GM12801 (cell line): ENCODE data around the gene IZUMO4.

ENCODE experiments used
- TF ChIP-seq, protein P1 (sequence below): IDR thresholded peaks from one replicate; pipeline ENCODE4 v1.5.1; 2011; ENCODE audit warnings: control low read depth; ENCODE audit not compliant: insufficient read length; ENCODE audit errors: extremely low read depth

The IZUMO4 gene

DNA sequence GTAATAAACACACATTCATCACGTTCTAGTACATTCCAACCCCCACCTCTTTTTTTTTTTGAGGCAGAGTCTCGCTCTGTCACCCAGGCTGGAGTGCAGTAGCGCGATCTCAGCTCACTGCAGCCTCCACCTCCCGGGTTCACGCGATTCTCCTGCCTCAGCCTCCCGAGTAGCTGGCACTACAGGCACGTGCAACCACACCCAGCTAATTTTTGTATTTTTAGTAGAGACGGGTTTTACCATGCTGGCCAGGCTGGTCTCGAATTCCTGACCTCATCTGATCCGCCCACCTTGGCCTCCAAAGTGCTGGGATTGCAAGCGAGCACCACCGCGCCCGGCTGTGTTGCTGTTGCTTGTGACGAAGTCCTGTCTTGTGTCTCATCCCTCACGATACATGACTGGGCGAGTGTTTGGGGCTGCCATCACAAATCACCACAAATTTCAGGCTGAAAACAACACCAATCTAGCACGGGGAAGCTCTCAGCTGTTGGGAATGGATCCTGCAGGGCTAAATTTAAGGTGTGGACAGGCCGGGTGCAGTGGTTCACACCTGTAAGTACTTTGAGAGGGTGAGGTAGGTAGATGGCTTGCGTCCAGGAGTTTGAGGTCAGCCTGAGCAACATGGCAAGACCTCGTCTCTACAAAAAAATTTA lies 16.3 kb upstream of the IZUMO4 start:
- TF ChIP-seq, protein P1, sequence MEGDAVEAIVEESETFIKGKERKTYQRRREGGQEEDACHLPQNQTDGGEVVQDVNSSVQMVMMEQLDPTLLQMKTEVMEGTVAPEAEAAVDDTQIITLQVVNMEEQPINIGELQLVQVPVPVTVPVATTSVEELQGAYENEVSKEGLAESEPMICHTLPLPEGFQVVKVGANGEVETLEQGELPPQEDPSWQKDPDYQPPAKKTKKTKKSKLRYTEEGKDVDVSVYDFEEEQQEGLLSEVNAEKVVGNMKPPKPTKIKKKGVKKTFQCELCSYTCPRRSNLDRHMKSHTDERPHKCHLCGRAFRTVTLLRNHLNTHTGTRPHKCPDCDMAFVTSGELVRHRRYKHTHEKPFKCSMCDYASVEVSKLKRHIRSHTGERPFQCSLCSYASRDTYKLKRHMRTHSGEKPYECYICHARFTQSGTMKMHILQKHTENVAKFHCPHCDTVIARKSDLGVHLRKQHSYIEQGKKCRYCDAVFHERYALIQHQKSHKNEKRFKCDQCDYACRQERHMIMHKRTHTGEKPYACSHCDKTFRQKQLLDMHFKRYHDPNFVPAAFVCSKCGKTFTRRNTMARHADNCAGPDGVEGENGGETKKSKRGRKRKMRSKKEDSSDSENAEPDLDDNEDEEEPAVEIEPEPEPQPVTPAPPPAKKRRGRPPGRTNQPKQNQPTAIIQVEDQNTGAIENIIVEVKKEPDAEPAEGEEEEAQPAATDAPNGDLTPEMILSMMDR = no peak

DNA sequence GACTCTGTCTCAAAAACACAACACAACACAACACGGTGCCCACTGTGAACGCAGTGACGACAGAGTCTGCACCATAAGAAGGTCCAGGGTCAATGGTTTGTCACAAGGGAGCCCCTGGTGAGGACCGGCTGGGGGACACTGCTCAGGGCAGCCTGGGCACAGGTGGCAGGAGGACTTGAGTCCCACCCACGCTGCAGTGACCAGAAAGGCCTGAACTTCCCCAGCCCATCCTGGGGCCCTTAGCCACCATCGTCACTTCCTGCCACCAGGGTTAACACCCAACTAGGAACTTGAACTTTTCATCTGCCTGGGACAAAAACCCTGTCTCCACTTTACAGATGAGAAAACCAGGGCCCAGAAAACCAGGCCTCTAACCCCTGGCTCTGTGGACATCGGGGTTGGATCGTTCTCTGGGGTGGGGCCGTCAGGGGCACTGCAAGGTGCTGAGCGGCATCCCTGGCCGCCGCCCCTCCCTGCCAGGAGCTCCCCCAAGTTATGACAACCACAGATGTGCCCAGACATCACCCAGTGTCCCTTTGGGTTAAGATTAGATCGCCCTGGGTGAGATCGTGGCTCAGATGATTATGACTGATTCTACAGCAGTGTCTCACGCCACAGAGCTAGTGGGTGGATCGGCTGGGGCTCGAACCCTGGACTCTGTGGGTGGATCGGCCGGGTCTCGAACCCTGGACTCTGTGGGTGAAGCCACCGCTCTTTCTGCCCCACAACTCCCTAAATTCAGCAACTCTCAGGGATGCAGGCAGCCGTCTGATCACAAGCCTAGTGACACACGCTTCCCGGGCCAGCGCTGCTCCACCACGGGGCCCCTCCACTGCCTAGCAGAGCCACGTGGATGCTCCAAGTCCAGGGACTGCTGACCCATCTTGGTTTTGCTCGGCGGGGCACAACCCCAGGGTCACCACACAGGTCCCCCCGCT lies 14.6 kb upstream of the IZUMO4 start:
- TF ChIP-seq, protein P1 = no peak

DNA sequence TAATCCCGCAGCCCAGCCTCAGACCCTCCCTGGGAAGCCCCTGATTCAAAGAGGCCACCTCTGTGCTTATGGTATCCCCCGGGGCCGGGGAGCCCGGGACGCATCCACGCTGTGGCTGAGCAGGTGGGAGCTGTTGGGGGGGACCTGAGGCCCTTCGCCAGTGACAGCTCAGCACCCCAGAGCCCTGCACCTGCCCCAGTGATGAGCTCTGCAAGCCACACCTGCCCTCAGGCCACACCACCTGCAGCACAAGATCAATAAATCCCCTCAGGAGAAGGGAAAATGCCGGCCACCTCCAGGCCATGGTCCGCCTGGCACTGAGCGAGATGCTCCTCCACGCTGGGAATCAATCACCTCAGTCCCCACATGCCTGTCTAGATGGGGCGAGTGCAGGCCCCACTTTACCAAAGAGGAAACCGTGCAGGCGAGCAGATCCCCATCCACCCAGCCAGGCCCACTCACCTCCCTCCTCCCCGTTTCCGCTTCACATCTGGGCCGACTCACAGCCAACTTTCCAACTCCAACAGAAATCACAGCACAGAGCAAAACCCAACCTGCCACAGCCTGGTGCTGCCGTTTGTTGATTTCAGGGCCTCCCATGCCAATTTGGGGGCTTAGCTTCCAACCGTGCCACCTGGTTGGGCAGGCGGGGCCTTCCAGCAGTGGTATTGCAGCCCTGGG lies 13.4 kb upstream of the IZUMO4 start:
- TF ChIP-seq, protein P1 = no peak

DNA sequence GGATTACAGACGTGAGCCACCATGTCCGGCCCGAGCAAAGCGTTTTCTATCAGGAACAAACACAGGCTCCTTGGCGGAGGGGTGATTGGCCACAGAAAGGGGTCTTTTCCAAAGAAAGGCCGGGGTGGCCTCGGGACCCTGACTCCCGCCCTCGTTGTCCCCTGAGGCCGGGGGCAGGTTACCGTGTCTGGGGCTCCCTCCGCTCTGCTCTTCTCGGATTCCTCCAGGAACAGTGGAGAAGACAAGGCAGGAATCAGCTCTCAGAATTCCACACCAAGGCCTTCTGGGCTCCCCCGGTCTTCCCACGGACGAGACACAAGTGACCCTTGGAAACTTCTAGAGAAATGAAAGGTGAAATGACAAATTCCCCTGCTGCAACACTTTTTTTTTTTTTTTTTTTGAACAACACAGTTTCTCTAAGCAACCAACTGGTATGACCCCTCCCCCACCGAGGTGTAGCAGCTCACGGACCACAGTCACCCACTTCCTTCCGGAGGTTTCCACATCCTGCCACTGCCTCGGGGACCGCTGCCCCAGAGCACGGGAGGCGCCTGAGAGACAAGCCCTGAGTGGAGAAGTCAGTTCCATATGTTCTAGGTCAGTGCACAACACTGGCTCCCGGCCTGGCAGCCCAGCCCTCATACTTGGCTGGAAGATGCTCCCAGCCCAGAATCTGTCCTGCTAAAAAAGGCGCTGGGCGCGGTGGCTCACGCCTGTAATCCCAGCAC lies 11.6 kb upstream of the IZUMO4 start:
- TF ChIP-seq, protein P1 = no peak

DNA sequence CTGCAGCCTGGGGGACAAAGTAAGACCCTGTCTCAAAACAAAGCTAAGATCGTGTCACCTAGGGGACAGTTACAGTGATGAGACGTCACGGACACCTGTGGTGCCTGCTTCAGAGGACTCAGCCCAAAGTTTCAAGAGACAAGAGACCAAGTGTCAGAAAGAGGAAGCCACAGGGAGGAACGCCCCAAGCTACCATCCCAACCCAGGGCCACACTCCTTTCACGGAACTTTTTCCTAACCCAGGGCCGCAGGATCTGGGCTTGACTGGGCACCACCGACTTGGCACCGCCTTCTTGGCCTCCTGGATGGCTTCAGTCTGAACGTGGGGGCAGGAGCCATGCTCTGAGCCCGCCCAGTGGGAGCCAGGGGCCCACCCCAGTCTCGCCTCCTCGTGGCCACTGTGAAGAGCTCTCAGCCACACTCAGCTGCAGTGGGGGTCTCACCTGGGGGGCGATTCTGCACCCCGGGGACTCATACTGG lies 9.1 kb upstream of the IZUMO4 start:
- TF ChIP-seq, protein P1 = no peak

DNA sequence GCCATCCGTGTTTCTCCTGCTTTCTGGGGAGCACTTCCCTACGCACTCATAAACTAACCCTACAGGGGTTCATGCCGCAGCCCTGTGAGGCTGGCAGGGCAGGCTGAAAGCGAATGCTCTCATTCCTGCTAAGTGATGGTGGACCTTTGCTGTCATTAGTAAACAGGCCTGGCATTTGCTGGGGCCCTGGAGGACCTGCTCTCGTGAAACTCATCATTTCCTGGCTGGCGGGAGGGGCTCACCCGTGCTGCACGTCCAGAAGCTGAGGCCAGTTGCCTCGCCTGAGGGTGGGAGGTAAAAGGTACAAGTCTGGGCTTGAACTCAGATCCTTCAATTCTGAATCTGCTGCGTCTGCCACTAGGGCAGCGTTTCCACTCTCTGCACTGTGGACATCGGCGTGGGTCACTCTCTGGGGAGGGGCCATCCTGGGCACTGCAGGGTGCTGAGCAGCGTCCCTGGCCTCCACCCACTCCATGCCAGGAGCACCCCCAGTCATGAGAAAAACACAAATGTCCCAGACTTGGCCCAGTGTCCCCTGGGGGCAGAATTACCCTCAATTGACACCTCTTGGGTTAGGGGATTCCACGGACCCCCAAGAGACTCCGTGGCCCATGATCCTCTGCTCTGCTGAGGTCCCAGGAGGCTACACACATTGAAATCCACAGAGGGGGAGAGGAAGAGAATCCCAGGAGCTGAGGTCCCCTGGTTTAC lies 7.6 kb upstream of the IZUMO4 start:
- TF ChIP-seq, protein P1 = no peak
